CD4-positive, alpha-beta T cell (primary cell): ENCODE results near the gene SND1. TPM values are rescaled to one million over a fixed set of nuclear protein-coding genes. Genes with fewer than 3 reads are reported as not detected.

Experiments used
- ATAC-seq: fragments of 200-7000 bp; cut with Tn5 transposase; one replicate; pipeline ENCODE4 v1.10.0; 2022; ENCODE audit warnings: mild to moderate bottlenecking; ENCODE audit not compliant: poor library complexity
- CTCF ChIA-PET: fragments of 350-600 bp; sonication (Branson Sonifier 250); formaldehyde crosslinking; loops from one replicate; lab custom pipeline; 2021; ENCODE audit warnings: antibody characterized with exemption, inconsistent platforms; lab: Charles Lee
- POLR2A ChIA-PET: fragments of 350-600 bp; sonication (Branson Sonifier 250); formaldehyde crosslinking; loops from one replicate; lab custom pipeline; 2021; ENCODE audit warnings: antibody characterized with exemption, inconsistent platforms; lab: Charles Lee
- DNase-seq, 14 experiments: peaks; one replicate each; pipeline ENCODE4 v3.0.0-alpha.2; 2013 to 2020; ENCODE audit warnings: mixed read lengths in 2 of 14
- H3K27ac ChIP-seq, 2 donors: one replicate each; pipeline versions ENCODE4 v1.5.1 to v1.7.0; 2013; ENCODE audit warnings: low read length in 2 of 2, low read depth in 1 of 2, mild to moderate bottlenecking in 1 of 2
- H3K27me3 ChIP-seq, 2 experiments: 1 replicate in 1 of 2; 2 replicates in 1 of 2; pipeline versions ENCODE4 v1.6.1 to v1.7.0; 2013; ENCODE audit warnings: low read length in 2 of 2, control low read depth in 1 of 2, mild to moderate bottlenecking in 1 of 2, moderate library complexity in 1 of 2; ENCODE audit not compliant: insufficient read depth in 2 of 2, control insufficient read depth in 1 of 2
- H3K36me3 ChIP-seq: one replicate; pipeline ENCODE4 v1.6.1; 2013; ENCODE audit warnings: low read length, control low read depth; ENCODE audit not compliant: insufficient read depth
- H3K4me1 ChIP-seq: one replicate; pipeline ENCODE4 v1.6.1; 2013; ENCODE audit warnings: low read length, control low read depth; ENCODE audit not compliant: insufficient read depth
- H3K4me3 ChIP-seq: one replicate; pipeline ENCODE4 v1.5.1; 2013; ENCODE audit warnings: mild to moderate bottlenecking, low read length, moderate library complexity
- H3K9me3 ChIP-seq, 2 experiments: 1 replicate in 1 of 2; 2 replicates in 1 of 2; pipeline versions ENCODE4 v1.6.1 to v1.7.0; 2013; ENCODE audit warnings: low read length in 2 of 2, mild to moderate bottlenecking in 2 of 2, control low read depth in 1 of 2, moderate library complexity in 1 of 2; ENCODE audit not compliant: control insufficient read depth in 1 of 2, insufficient read depth in 1 of 2
- H3K27ac Mint-ChIP-seq: one replicate; pipeline ENCODE4 v1.8.0; 2020; ENCODE audit warnings: mixed read lengths
- H3K27me3 Mint-ChIP-seq: one replicate; pipeline ENCODE4 v1.8.0; 2021; ENCODE audit warnings: mixed read lengths
- H3K36me3 Mint-ChIP-seq: one replicate; pipeline ENCODE4 v1.8.0; 2021; ENCODE audit warnings: low read depth, mixed read lengths
- H3K4me1 Mint-ChIP-seq: one replicate; pipeline ENCODE4 v1.8.0; 2021; ENCODE audit warnings: low read depth, mixed read lengths
- H3K4me3 Mint-ChIP-seq: one replicate; pipeline ENCODE4 v1.8.0; 2020; ENCODE audit warnings: mild to moderate bottlenecking, mixed read lengths
- H3K9me3 Mint-ChIP-seq: one replicate; pipeline ENCODE4 v1.8.0; 2020; ENCODE audit warnings: mixed read lengths
- intact Hi-C, 2 experiments: fragments of 100-400 bp; cut with DNase I in 1 of 2; cut with micrococcal nuclease in 1 of 2; formaldehyde crosslinking; loops; one replicate each; pipeline versions ENCODE4 v1.15.1 to v1.9.0; 2023 to 2025; cut with DNase I, micrococcal nuclease
- total RNA-seq, 174 experiments: library from RNA in 2 of 174; stranded (reverse) in 2 of 174; gene quantifications; one replicate each; pipeline ENCODE4 v1.2.3 and lab custom pipeline; 2021 to 2026
- TF ChIP-seq, protein P1 (sequence below): fragments of 200-600 bp; IDR thresholded peaks from one replicate; pipeline ENCODE4 v1.8.0; 2022; ENCODE audit warnings: antibody characterized with exemption, mild to moderate bottlenecking

The SND1 gene
- total RNA-seq, 2 experiments from 2014 or later: 104 to 113 TPM

DNA sequence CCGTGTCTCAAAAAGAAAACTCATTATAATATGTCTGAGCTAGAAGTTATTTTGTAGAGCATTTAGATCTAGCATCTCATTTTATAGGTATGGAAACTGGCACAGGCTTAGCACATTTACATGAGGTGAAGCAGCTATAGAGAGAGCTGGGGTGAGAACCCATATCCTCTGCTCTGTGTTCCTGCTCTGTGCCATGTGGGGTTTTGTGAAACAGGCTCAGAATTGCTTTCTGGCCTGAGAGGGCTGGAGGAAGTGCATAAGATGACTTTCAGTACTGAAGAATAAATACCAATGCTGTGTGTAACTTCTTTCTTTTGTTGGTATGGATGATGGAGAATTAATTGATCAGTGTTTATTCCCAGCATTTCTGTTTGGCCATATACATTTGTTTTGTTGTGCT is 220.1 kb downstream of the SND1 start:
- H3K36me3 Mint-ChIP-seq: peaks cover 7% of the 10 kb centered on the region
- peaks cover 28% of the 10 kb centered on the region for H3K4me1 Mint-ChIP-seq
- POLR2A ChIA-PET: no interaction called here
- ATAC-seq (no peak), DNase-seq (no peak)
- H3K27ac ChIP-seq: no peak overlapping the region
- H3K9me3 Mint-ChIP-seq: no peaks in the 10 kb centered on the region
- H3K36me3 ChIP-seq: no peaks in the 10 kb centered on the region
- no peak overlapping the region for H3K27ac Mint-ChIP-seq
- H3K27me3 ChIP-seq: no peaks in the 10 kb centered on the region
- H3K4me3 ChIP-seq: no peak overlapping the region
- H3K27me3 Mint-ChIP-seq: no peaks in the 10 kb centered on the region
- intact Hi-C loops: no loop called here
- H3K4me1 ChIP-seq: peaks cover 6% of the 10 kb centered on the region
- H3K4me3 Mint-ChIP-seq: no peak overlapping the region
- CTCF ChIA-PET: no interaction called here
- TF ChIP-seq, protein P1, sequence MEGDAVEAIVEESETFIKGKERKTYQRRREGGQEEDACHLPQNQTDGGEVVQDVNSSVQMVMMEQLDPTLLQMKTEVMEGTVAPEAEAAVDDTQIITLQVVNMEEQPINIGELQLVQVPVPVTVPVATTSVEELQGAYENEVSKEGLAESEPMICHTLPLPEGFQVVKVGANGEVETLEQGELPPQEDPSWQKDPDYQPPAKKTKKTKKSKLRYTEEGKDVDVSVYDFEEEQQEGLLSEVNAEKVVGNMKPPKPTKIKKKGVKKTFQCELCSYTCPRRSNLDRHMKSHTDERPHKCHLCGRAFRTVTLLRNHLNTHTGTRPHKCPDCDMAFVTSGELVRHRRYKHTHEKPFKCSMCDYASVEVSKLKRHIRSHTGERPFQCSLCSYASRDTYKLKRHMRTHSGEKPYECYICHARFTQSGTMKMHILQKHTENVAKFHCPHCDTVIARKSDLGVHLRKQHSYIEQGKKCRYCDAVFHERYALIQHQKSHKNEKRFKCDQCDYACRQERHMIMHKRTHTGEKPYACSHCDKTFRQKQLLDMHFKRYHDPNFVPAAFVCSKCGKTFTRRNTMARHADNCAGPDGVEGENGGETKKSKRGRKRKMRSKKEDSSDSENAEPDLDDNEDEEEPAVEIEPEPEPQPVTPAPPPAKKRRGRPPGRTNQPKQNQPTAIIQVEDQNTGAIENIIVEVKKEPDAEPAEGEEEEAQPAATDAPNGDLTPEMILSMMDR: no peak
- no peaks in the 10 kb centered on the region for H3K9me3 ChIP-seq

DNA sequence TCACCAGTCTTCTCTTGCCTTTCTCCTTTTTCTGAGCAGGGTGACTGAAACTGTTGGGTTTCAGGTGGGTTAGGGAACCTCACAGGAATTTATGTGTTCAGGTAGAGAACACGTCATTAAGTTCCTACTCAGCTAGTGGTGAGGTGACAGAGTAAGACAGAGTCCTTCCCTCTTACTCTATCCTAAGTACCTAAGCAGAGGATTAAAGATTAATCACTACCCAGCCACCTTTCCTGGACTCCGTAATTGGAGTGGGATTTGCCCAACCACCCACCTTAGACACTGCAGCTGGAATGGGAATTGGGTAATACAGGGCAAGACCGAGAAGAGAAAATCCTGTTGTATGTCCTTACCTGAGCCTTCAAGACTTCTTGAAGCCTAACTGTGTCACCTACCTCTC is 221.2 kb downstream of the SND1 start:
- Mint-ChIP-seq H3K36me3 (peaks cover under 1% of the 10 kb centered on the region), H3K9me3 (no peaks in the 10 kb centered on the region), H3K27me3 (no peaks in the 10 kb centered on the region), H3K4me1 (peaks cover 24% of the 10 kb centered on the region), H3K27ac (no peak overlapping the region), H3K4me3 (no peak overlapping the region)
- ATAC-seq (no peak), DNase-seq (no peak)
- Histone ChIP-seq H3K4me3 (no peak overlapping the region), H3K9me3 (no peaks in the 10 kb centered on the region), H3K27me3 (no peaks in the 10 kb centered on the region), H3K4me1 (peaks cover 6% of the 10 kb centered on the region), H3K27ac (no peak overlapping the region), H3K36me3 (no peaks in the 10 kb centered on the region)
- CTCF ChIA-PET: no interaction called here
- POLR2A ChIA-PET: no interaction called here
- TF ChIP-seq, protein P1: no peak
- intact Hi-C loops: no loop called here

DNA sequence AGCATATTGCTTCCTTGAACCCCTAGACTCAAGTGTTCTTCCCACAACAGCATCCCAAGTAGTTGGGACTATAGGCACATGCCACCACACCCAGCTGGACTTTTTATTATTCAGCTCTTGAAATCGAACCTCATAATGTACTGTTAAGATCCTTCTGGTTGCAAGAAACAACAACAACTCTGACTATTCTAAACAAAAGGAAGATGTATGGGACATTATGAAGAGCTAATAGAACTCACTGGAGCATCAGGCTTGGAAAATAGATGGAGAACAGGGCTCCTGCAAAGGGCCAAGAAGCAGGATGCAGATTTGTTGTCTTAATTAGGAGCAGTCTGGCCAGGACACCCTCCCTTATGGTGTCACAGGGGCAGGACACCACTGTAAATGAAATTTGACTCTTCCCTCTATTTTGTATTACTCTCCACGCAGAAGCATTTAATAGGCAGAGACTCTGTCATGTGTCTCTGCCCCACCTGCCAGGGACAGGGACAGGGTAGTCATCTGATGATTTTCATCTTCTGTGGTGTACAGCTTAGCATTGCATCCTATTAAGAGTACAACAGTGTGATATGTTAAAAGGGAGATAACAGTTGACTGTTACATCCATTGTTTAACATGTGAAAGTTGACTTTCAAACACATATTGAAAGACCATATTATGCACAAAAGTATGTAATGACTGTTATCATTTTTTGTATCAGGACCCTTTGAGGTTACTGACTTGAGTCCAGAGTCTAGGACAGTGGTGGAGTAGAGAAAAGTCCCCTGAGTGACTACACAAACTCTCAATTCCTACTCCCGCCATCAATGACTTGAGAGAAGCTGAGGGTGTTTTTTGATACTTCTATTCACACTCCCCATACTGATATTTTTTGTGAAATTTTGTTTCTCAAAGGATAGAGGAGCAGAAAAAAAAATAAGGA is 222.0 kb downstream of the SND1 start:
- Histone ChIP-seq H3K9me3 (no peaks in the 10 kb centered on the region), H3K4me3 (no peak overlapping the region), H3K36me3 (no peaks in the 10 kb centered on the region), H3K27ac (no peak overlapping the region), H3K27me3 (no peaks in the 10 kb centered on the region), H3K4me1 (peaks cover 6% of the 10 kb centered on the region)
- CTCF ChIA-PET: no interaction called here
- Mint-ChIP-seq H3K27ac (no peak overlapping the region), H3K4me1 (peaks cover 21% of the 10 kb centered on the region), H3K4me3 (no peak overlapping the region), H3K36me3 (no peaks in the 10 kb centered on the region), H3K9me3 (no peaks in the 10 kb centered on the region), H3K27me3 (no peaks in the 10 kb centered on the region)
- ATAC-seq (no peak), DNase-seq (no peak)
- intact Hi-C loops: no loop called here
- POLR2A ChIA-PET: no interaction called here
- TF ChIP-seq, protein P1: no peak
